ENCODE measurements around the gene CDC123.
"Not testable (repeated sequence)": the region's sequence is repeated elsewhere in the genome, so short reads cannot be mapped to it uniquely, and the experiment has no call there.

The CDC123 gene

GRCh38 chr10:12195603-12196506 is at the start of gene CDC123, which contains the start of gene NUDT5:
Gene CDC123, plus strand, starts transcription at chr10:12196188. Its CDS starts 58 bp downstream, at chr10:12196246.
Gene NUDT5, minus strand, starts transcription at chr10:12195891. Its CDS starts 9,600 bp downstream, at chr10:12186291.
- DNase-seq: peak; percentile 88
- peak; percentile 95 for ATAC-seq

GRCh38 chr10:12150163-12150562 is 45.8 kb upstream of the CDC123 start:
- DNase-seq (no peak), ATAC-seq (no peak)

GRCh38 chr10:12154516-12154915 is 41.5 kb upstream of the CDC123 start:
- DNase-seq (no peak), ATAC-seq (no peak)

GRCh38 chr10:12156367-12157123 is 39.4 kb upstream of the CDC123 start:
- ATAC-seq (no peak), DNase-seq (no peak)

GRCh38 chr10:12158111-12158510 is 37.9 kb upstream of the CDC123 start:
- DNase-seq: no peak
- ATAC-seq: no peak

- no peak for ATAC-seq
- DNase-seq: no peak
Observed at GRCh38 chr10:12160664-12161063, 35.3 kb upstream of the CDC123 start.

- no peak for ATAC-seq
Observed at GRCh38 chr10:12162927-12163326, 33.1 kb upstream of the CDC123 start.

GRCh38 chr10:12164085-12164484 is 31.9 kb upstream of the CDC123 start:
- ATAC-seq: no peak
- DNase-seq: no peak

More at GRCh38 chr10:12162927-12163326, 33.1 kb upstream of the CDC123 start:
- no peak for DNase-seq

GRCh38 chr10:12165036-12165435 is 31.0 kb upstream of the CDC123 start:
- ATAC-seq (no peak), DNase-seq (no peak)

GRCh38 chr10:12165999-12166775 is 29.8 kb upstream of the CDC123 start:
- ATAC-seq (no peak), DNase-seq (no peak)

- ATAC-seq, DNase-seq: not testable (repeated sequence)
Observed at GRCh38 chr10:12171512-12171911, 24.5 kb upstream of the CDC123 start.

GRCh38 chr10:12177642-12178041 is 18.3 kb upstream of the CDC123 start:
- ATAC-seq (peak; percentile 41), DNase-seq (peak; percentile 26)

GRCh38 chr10:12179606-12180170 is 16.3 kb upstream of the CDC123 start:
- ATAC-seq (no peak), DNase-seq (no peak)

GRCh38 chr10:12180221-12180974 is 15.6 kb upstream of the CDC123 start:
- no peak for ATAC-seq
- no peak for DNase-seq

GRCh38 chr10:12181065-12181775 is 14.8 kb upstream of the CDC123 start:
- DNase-seq: peak; percentile 72
- peak; percentile 99 for ATAC-seq

GRCh38 chr10:12184165-12184564 is 11.8 kb upstream of the CDC123 start:
- ATAC-seq (no peak), DNase-seq (no peak)

GRCh38 chr10:12186323-12186722 is 9.7 kb upstream of the CDC123 start:
- DNase-seq: peak; percentile 17
- ATAC-seq: no peak

- ATAC-seq: no peak
Observed at GRCh38 chr10:12187321-12187905, 8.6 kb upstream of the CDC123 start.

GRCh38 chr10:12188656-12189055 is 7.3 kb upstream of the CDC123 start:
- ATAC-seq: no peak
- DNase-seq: no peak

More at GRCh38 chr10:12187321-12187905, 8.6 kb upstream of the CDC123 start:
- DNase-seq: no peak

GRCh38 chr10:12189426-12189825 is 6.6 kb upstream of the CDC123 start:
- ATAC-seq: no peak
- no peak for DNase-seq

Measured in stimulated activated naive CD8-positive, alpha-beta T cell treated with anti-CD3 and anti-CD28 coated beads, Interleukin-15, Interleukin-2, amounts not matched to agents 100 U/mL and 50 U/mL, for 24 hours (primary cell).